Naive thymus-derived CD4-positive, alpha-beta T cell (primary cell): ENCODE data around the gene CNTN5. TPM values are rescaled to one million over a fixed set of nuclear protein-coding genes. Genes with fewer than 3 reads are reported as not detected.

Experiments
- ATAC-seq: fragments of 150-1000 bp; cut with Tn5 transposase; 2 replicates; pipeline ENCODE4 v1.10.0; 2021; ENCODE audit warnings: mild to moderate bottlenecking, moderate library complexity
- CTCF ChIA-PET: fragments of 350-600 bp; sonication (Branson Sonifier 250); formaldehyde crosslinking; loops from one replicate; lab custom pipeline; 2021; ENCODE audit warnings: antibody characterized with exemption; lab: Charles Lee
- POLR2A ChIA-PET: fragments of 350-600 bp; sonication (Branson Sonifier 250); formaldehyde crosslinking; loops from one replicate; lab custom pipeline; 2021; ENCODE audit warnings: antibody characterized with exemption, inconsistent platforms; lab: Charles Lee
- DNase-seq, 9 donors: peaks; one replicate each; pipeline versions ENCODE4 v3.0.0 to v3.0.0-alpha.2; 2020 to 2022; ENCODE audit warnings: mixed read lengths in 1 of 9
- H3K27ac ChIP-seq: one replicate; pipeline ENCODE4 v1.7.0; 2013; ENCODE audit warnings: mild to moderate bottlenecking, low read depth, low read length, moderate library complexity
- H3K27me3 ChIP-seq, 2 donors: one replicate each; pipeline ENCODE4 v1.7.0; 2013; ENCODE audit warnings: low read length in 2 of 2, mild to moderate bottlenecking in 2 of 2, moderate library complexity in 2 of 2; ENCODE audit not compliant: control insufficient read depth in 2 of 2, insufficient read depth in 2 of 2
- H3K36me3 ChIP-seq, 3 experiments: 1 replicate in 2 of 3; 2 replicates in 1 of 3; pipeline ENCODE4 v1.7.0; 2013; ENCODE audit warnings: low read length in 3 of 3, mild to moderate bottlenecking in 3 of 3, moderate library complexity in 1 of 3; ENCODE audit not compliant: insufficient read depth in 3 of 3, control insufficient read depth in 2 of 3
- H3K4me1 ChIP-seq, 2 donors: one replicate each; pipeline ENCODE4 v1.7.0; 2013; ENCODE audit warnings: low read length in 2 of 2, mild to moderate bottlenecking in 2 of 2, moderate library complexity in 1 of 2; ENCODE audit not compliant: control insufficient read depth in 2 of 2, insufficient read depth in 2 of 2
- H3K4me3 ChIP-seq: 2 replicates; pipeline ENCODE4 v1.7.0; 2013; ENCODE audit warnings: mild to moderate bottlenecking, low read length
- H3K9me3 ChIP-seq, 3 experiments: 1 replicate in 2 of 3; 2 replicates in 1 of 3; pipeline ENCODE4 v1.7.0; 2013; ENCODE audit warnings: low read length in 3 of 3; ENCODE audit not compliant: control insufficient read depth in 2 of 3
- H3K27ac Mint-ChIP-seq, 9 donors: one replicate each; pipeline ENCODE4 v1.8.0; 2020 to 2022; ENCODE audit warnings: mixed read lengths in 9 of 9, mild to moderate bottlenecking in 8 of 9, moderate library complexity in 5 of 9, inconsistent platforms in 2 of 9
- H3K27me3 Mint-ChIP-seq, 5 donors: one replicate each; pipeline ENCODE4 v1.8.0; 2021 to 2022; ENCODE audit warnings: mixed read lengths in 5 of 5, mild to moderate bottlenecking in 1 of 5
- H3K36me3 Mint-ChIP-seq, 5 donors: one replicate each; pipeline ENCODE4 v1.8.0; 2020 to 2022; ENCODE audit warnings: mixed read lengths in 5 of 5, mild to moderate bottlenecking in 3 of 5, inconsistent platforms in 1 of 5
- H3K4me1 Mint-ChIP-seq, 7 donors: one replicate each; pipeline ENCODE4 v1.8.0; 2020 to 2022; ENCODE audit warnings: mixed read lengths in 7 of 7, mild to moderate bottlenecking in 3 of 7, inconsistent platforms in 1 of 7
- H3K4me3 Mint-ChIP-seq, 10 donors: one replicate each; pipeline ENCODE4 v1.8.0; 2020 to 2022; ENCODE audit warnings: mild to moderate bottlenecking in 10 of 10, mixed read lengths in 10 of 10, moderate library complexity in 6 of 10, inconsistent platforms in 2 of 10
- H3K9me3 Mint-ChIP-seq, 11 donors: one replicate each; pipeline ENCODE4 v1.8.0; 2020 to 2022; ENCODE audit warnings: mixed read lengths in 11 of 11, mild to moderate bottlenecking in 4 of 11, inconsistent platforms in 1 of 11, moderate library complexity in 1 of 11
- intact Hi-C, 2 donors: fragments of 100-400 bp; cut with micrococcal nuclease; formaldehyde crosslinking; loops; one replicate each; pipeline ENCODE4 v1.15.1; 2023
- polyA plus RNA-seq, 2 donors: library from polyadenylated mRNA; unstranded; fragments of 300-500 nt; fragmentation: Illumina TruSeq; gene quantifications; one replicate each; pipeline ENCODE4 v1.2.3, GENCODE V29; 2021
- total RNA-seq, 6 experiments: library from RNA in 5 of 6; stranded (reverse) in 5 of 6; gene quantifications; 1 replicate in 5 of 6; 2 replicates in 1 of 6; pipeline ENCODE4 v1.2.3 and lab custom pipeline; 2021 to 2026

Gene CNTN5
- total and polyA plus RNA-seq, 7 experiments from 2014 or later = not detected

- no peaks in the 10 kb centered on the region for H3K36me3 Mint-ChIP-seq
- H3K27me3 ChIP-seq = no peaks in the 10 kb centered on the region
- H3K4me3 ChIP-seq = no peak overlapping the region
- no peaks in the 10 kb centered on the region for H3K4me1 Mint-ChIP-seq
- ATAC-seq (no peak), DNase-seq (no peak)
- H3K36me3 ChIP-seq = no peaks in the 10 kb centered on the region
- H3K27ac ChIP-seq = no peak overlapping the region
- no peaks in the 10 kb centered on the region for H3K27me3 Mint-ChIP-seq
- no peaks in the 10 kb centered on the region for H3K4me1 ChIP-seq
- no peak overlapping the region for H3K4me3 Mint-ChIP-seq
- no peak overlapping the region for H3K27ac Mint-ChIP-seq
- H3K9me3 ChIP-seq = no peaks in the 10 kb centered on the region
- intact Hi-C loops = no loop called here
- H3K9me3 Mint-ChIP-seq = peaks cover 0 to 15% (median 8%) of the 10 kb centered on the region in 11 donors
- POLR2A ChIA-PET = no interaction called here
- CTCF ChIA-PET = no interaction called here
Observed at GRCh38 chr11:99585606-99586005, 564.9 kb downstream of the CNTN5 start.

DNA sequence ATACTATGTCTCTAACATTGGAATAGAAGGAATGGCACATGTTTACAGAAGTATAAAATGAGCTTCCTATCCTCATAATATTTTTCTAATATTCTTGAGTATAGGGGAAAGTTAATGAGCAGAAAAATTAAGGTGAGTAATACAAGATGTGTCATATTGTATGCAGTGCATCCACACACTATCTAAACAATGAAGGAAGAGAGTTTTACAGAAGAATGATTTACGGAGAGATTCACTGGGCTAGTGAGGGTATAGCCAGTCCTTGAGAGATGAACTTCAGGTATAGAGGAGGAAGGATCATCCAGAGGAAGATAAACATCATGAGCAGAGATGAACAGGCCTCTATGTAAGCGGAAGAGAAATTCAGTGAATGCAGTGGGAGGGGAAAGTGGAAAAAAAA, 569.0 kb downstream of the CNTN5 start:
- Histone ChIP-seq H3K27me3 (no peaks in the 10 kb centered on the region), H3K4me3 (no peak overlapping the region), H3K9me3 (no peaks in the 10 kb centered on the region), H3K27ac (no peak overlapping the region), H3K36me3 (no peaks in the 10 kb centered on the region), H3K4me1 (no peaks in the 10 kb centered on the region)
- intact Hi-C loops = no loop called here
- POLR2A ChIA-PET = no interaction called here
- Mint-ChIP-seq H3K27ac (no peak overlapping the region), H3K36me3 (no peaks in the 10 kb centered on the region), H3K4me3 (no peak overlapping the region), H3K27me3 (no peaks in the 10 kb centered on the region), H3K4me1 (no peaks in the 10 kb centered on the region), H3K9me3 (peaks cover 0 to 24% (median 6%) of the 10 kb centered on the region in 11 donors)
- ATAC-seq (no peak), DNase-seq (no peak)
- CTCF ChIA-PET = no interaction called here

DNA sequence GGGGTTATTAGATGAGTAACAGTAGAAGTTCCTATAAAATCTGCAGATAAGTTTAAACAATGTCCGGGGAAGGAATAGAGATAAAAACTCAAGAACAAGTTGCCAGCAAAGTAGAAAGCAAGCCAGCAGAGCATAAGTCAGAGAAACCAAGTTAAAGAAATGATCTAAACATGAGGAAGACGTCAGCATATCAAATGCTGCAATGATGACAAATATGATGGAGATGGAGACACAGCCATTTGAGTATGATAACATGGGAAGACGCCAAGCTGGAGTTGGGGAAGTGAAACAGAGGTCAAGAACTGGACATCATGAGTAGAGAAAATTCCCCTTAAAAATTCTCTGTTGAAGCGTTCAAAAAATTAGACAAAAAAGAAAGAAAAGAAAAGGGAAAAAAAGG, 571.5 kb downstream of the CNTN5 start:
- H3K36me3 ChIP-seq = no peaks in the 10 kb centered on the region
- CTCF ChIA-PET = no interaction called here
- H3K27me3 ChIP-seq = no peaks in the 10 kb centered on the region
- no peak for ATAC-seq
- Mint-ChIP-seq H3K9me3 (peaks cover 0 to 19% (median 4%) of the 10 kb centered on the region in 11 donors), H3K27me3 (no peaks in the 10 kb centered on the region), H3K4me1 (no peaks in the 10 kb centered on the region), H3K4me3 (no peak overlapping the region), H3K27ac (no peak overlapping the region), H3K36me3 (no peaks in the 10 kb centered on the region)
- no peak for DNase-seq
- POLR2A ChIA-PET = no interaction called here
- no peaks in the 10 kb centered on the region for H3K9me3 ChIP-seq
- intact Hi-C loops = no loop called here
- H3K4me3 ChIP-seq = no peak overlapping the region
- no peak overlapping the region for H3K27ac ChIP-seq
- H3K4me1 ChIP-seq = no peaks in the 10 kb centered on the region

GRCh38 chr11:99593197-99593596, 572.4 kb downstream of the CNTN5 start:
- Mint-ChIP-seq H3K9me3 (peaks cover 0 to 19% (median 3%) of the 10 kb centered on the region in 11 donors), H3K36me3 (no peaks in the 10 kb centered on the region), H3K4me3 (no peak overlapping the region), H3K27ac (no peak overlapping the region), H3K27me3 (no peaks in the 10 kb centered on the region), H3K4me1 (no peaks in the 10 kb centered on the region)
- Histone ChIP-seq H3K36me3 (no peaks in the 10 kb centered on the region), H3K27ac (no peak overlapping the region), H3K9me3 (no peaks in the 10 kb centered on the region), H3K27me3 (no peaks in the 10 kb centered on the region), H3K4me1 (no peaks in the 10 kb centered on the region), H3K4me3 (no peak overlapping the region)
- intact Hi-C loops = no loop called here
- DNase-seq (no peak), ATAC-seq (no peak)
- ChIA-PET CTCF (no interaction called here), POLR2A (no interaction called here)

GRCh38 chr11:99601179-99601578, 580.4 kb downstream of the CNTN5 start:
- intact Hi-C loops = no loop called here
- Mint-ChIP-seq H3K4me3 (no peak overlapping the region), H3K27me3 (no peaks in the 10 kb centered on the region), H3K9me3 (peaks cover 0 to 15% (median 4%) of the 10 kb centered on the region in 11 donors), H3K36me3 (no peaks in the 10 kb centered on the region), H3K27ac (no peak overlapping the region), H3K4me1 (no peaks in the 10 kb centered on the region)
- Histone ChIP-seq H3K9me3 (no peaks in the 10 kb centered on the region), H3K4me3 (no peak overlapping the region), H3K27me3 (no peaks in the 10 kb centered on the region), H3K27ac (no peak overlapping the region), H3K4me1 (no peaks in the 10 kb centered on the region), H3K36me3 (no peaks in the 10 kb centered on the region)
- ChIA-PET CTCF (no interaction called here), POLR2A (no interaction called here)
- DNase-seq (no peak), ATAC-seq (no peak)

DNA sequence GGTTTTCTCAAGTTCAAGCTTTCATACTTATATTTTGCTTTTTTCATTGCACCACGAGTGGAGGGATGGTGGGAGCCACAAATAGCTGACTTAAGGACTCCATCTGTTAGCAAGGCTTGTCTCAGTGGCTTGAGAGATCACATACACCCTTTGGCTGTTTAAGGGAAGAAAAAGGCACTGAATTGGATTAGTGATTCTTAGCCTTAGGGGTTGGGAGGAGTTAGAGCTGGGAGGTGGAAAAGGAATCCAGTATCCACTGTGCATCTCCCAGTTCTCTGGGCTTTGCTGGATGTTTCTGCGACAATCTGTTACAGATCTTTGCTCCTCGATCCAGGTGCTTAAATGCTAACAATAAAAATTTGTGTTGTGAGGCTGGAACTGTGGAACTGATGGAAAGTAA, 593.6 kb downstream of the CNTN5 start:
- no peak overlapping the region for H3K27ac ChIP-seq
- no peaks in the 10 kb centered on the region for H3K36me3 Mint-ChIP-seq
- H3K9me3 ChIP-seq = no peaks in the 10 kb centered on the region
- intact Hi-C loops = no loop called here
- H3K27me3 Mint-ChIP-seq = no peaks in the 10 kb centered on the region
- ATAC-seq = no peak
- ChIA-PET POLR2A (no interaction called here), CTCF (no interaction called here)
- H3K4me1 ChIP-seq = no peaks in the 10 kb centered on the region
- no peak overlapping the region for H3K27ac Mint-ChIP-seq
- no peaks in the 10 kb centered on the region for H3K36me3 ChIP-seq
- no peaks in the 10 kb centered on the region for H3K27me3 ChIP-seq
- H3K4me3 ChIP-seq = no peak overlapping the region
- no peak for DNase-seq
- H3K9me3 Mint-ChIP-seq = peaks cover 0 to 30% (median 7%) of the 10 kb centered on the region in 11 donors
- H3K4me3 Mint-ChIP-seq = no peak overlapping the region
- H3K4me1 Mint-ChIP-seq = no peaks in the 10 kb centered on the region

- CTCF ChIA-PET = no interaction called here
- Mint-ChIP-seq H3K4me1 (no peaks in the 10 kb centered on the region), H3K9me3 (peaks cover 0 to 13% (median 4%) of the 10 kb centered on the region in 11 donors), H3K27me3 (no peaks in the 10 kb centered on the region), H3K4me3 (no peak overlapping the region), H3K27ac (no peak overlapping the region), H3K36me3 (no peaks in the 10 kb centered on the region)
- no peak overlapping the region for H3K27ac ChIP-seq
- no peaks in the 10 kb centered on the region for H3K9me3 ChIP-seq
- ATAC-seq (no peak), DNase-seq (no peak)
- H3K4me3 ChIP-seq = no peak overlapping the region
- no peaks in the 10 kb centered on the region for H3K36me3 ChIP-seq
- no peaks in the 10 kb centered on the region for H3K27me3 ChIP-seq
- no peaks in the 10 kb centered on the region for H3K4me1 ChIP-seq
- POLR2A ChIA-PET = no interaction called here
- intact Hi-C loops = no loop called here
Observed at GRCh38 chr11:99630629-99631028, 609.9 kb downstream of the CNTN5 start.
